ENCODE data around the gene LRFN2.

DNA sequence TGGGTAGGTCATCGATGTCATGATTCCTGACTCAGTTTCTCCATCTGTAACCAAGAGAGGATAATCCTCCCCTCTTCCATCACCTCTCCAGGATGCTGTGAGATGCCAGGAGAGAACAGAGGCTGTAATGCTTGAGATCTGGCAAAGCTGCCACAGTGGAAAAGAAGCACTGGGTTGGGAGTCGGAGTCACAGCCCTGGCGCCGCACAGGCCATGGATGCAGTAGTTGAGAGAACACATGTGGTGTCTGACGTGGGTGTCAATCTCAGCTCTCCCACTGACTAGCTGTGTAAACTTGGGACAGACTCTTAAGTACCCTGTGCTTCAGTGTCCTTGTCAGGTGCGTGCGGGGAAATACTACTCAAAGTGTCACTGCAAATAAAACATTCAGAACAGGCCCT is 47.3 kb downstream of the LRFN2 start:
- TF ChIP-seq, protein P1, sequence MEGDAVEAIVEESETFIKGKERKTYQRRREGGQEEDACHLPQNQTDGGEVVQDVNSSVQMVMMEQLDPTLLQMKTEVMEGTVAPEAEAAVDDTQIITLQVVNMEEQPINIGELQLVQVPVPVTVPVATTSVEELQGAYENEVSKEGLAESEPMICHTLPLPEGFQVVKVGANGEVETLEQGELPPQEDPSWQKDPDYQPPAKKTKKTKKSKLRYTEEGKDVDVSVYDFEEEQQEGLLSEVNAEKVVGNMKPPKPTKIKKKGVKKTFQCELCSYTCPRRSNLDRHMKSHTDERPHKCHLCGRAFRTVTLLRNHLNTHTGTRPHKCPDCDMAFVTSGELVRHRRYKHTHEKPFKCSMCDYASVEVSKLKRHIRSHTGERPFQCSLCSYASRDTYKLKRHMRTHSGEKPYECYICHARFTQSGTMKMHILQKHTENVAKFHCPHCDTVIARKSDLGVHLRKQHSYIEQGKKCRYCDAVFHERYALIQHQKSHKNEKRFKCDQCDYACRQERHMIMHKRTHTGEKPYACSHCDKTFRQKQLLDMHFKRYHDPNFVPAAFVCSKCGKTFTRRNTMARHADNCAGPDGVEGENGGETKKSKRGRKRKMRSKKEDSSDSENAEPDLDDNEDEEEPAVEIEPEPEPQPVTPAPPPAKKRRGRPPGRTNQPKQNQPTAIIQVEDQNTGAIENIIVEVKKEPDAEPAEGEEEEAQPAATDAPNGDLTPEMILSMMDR (IDR thresholded peaks at IDR 0.05; ENCODE audit: insufficient read depth, low read depth, low read length), result no peak
- TF ChIP-seq EZH2 (IDR thresholded peaks at IDR 0.05; ENCODE audit: insufficient read depth, low read length), result no peak

Data from astrocyte (in vitro differentiated cells and primary cell).